Measurements from ENCODE around the gene CXCR6.

The CXCR6 gene

GRCh38 chr3:45950686-45951600, 7.7 kb downstream of the CXCR6 start:
- Mint-ChIP-seq H3K9me3 (no peaks in the 10 kb centered on the region), H3K27me3 (ENCODE audit: low read depth, poor library complexity) (no peaks in the 10 kb centered on the region), H3K4me1 (no peaks in the 10 kb centered on the region), H3K27ac (no peak overlapping the region), H3K4me3 (no peak overlapping the region), H3K36me3 (ENCODE audit: low read depth) (peaks cover 66% of the 10 kb centered on the region)
- no peak for DNase-seq
- TF ChIP-seq CTCF (IDR thresholded peaks at IDR 0.05): no peak

- TF ChIP-seq CTCF (IDR thresholded peaks at IDR 0.05): no peak
- no peaks in the 10 kb centered on the region for H3K4me1 Mint-ChIP-seq
- H3K27ac Mint-ChIP-seq: no peak overlapping the region
- no peaks in the 10 kb centered on the region for H3K9me3 Mint-ChIP-seq
- no peaks in the 10 kb centered on the region for H3K27me3 Mint-ChIP-seq (ENCODE audit: low read depth, poor library complexity)
- DNase-seq: no peak
- H3K4me3 Mint-ChIP-seq: no peak overlapping the region
- H3K36me3 Mint-ChIP-seq (ENCODE audit: low read depth): peaks cover 59% of the 10 kb centered on the region
These were observed 8.7 kb downstream of the CXCR6 start for GRCh38 chr3:45951946-45952345.

GRCh38 chr3:45952456-45952855, 9.2 kb downstream of the CXCR6 start:
- peaks cover 57% of the 10 kb centered on the region for H3K36me3 Mint-ChIP-seq (ENCODE audit: low read depth)
- H3K4me1 Mint-ChIP-seq: no peaks in the 10 kb centered on the region
- no peak overlapping the region for H3K27ac Mint-ChIP-seq
- H3K27me3 Mint-ChIP-seq (ENCODE audit: low read depth, poor library complexity): no peaks in the 10 kb centered on the region
- no peak overlapping the region for H3K4me3 Mint-ChIP-seq
- no peaks in the 10 kb centered on the region for H3K9me3 Mint-ChIP-seq
- DNase-seq: no peak
- TF ChIP-seq CTCF (IDR thresholded peaks at IDR 0.05): no peak

- H3K4me3 Mint-ChIP-seq: no peak overlapping the region
- no peak for TF ChIP-seq CTCF (IDR thresholded peaks at IDR 0.05)
- H3K27me3 Mint-ChIP-seq (ENCODE audit: low read depth, poor library complexity): no peaks in the 10 kb centered on the region
- DNase-seq: no peak
- H3K9me3 Mint-ChIP-seq: no peaks in the 10 kb centered on the region
- H3K27ac Mint-ChIP-seq: no peak overlapping the region
- no peaks in the 10 kb centered on the region for H3K4me1 Mint-ChIP-seq
- H3K36me3 Mint-ChIP-seq (ENCODE audit: low read depth): peaks cover 54% of the 10 kb centered on the region
These were observed 10.3 kb downstream of the CXCR6 start for GRCh38 chr3:45953536-45953935.

GRCh38 chr3:45954306-45954705, 11.0 kb downstream of the CXCR6 start:
- Mint-ChIP-seq H3K4me1 (no peaks in the 10 kb centered on the region), H3K4me3 (no peak overlapping the region), H3K36me3 (ENCODE audit: low read depth) (peaks cover 59% of the 10 kb centered on the region), H3K27me3 (ENCODE audit: low read depth, poor library complexity) (no peaks in the 10 kb centered on the region), H3K27ac (no peak overlapping the region), H3K9me3 (no peaks in the 10 kb centered on the region)
- DNase-seq: no peak
- TF ChIP-seq CTCF (IDR thresholded peaks at IDR 0.05): no peak
